A673 (cell line): ENCODE measurements around the gene RPS29.

Experiments used
- CTCF ChIP-seq: fragments of 300-800, 200-600 bp; sonication (generic); conservative IDR thresholded peaks from 2 replicates; pipeline ENCODE4 v1.5.1; 2017; ENCODE audit warnings: low read depth, mild to moderate bottlenecking, antibody characterized with exemption, low read length, moderate library complexity, mixed read lengths
- EZH2 ChIP-seq: fragments of 200-600 bp; sonication (generic); IDR thresholded peaks from 2 replicates; pipeline ENCODE4 v1.6.1; 2017; ENCODE audit warnings: borderline replicate concordance, low read depth, mild to moderate bottlenecking, mixed read lengths, antibody characterized with exemption, low read length; ENCODE audit not compliant: poor library complexity, severe bottlenecking

- TF ChIP-seq CTCF (peak; percentile 44; the same call in 1 of the 2 replicates), EZH2 (no peak)
Measured at GRCh38 chr14:49620182-49621113, 34.3 kb upstream of the RPS29 start, which contains the start of the genes MGAT2 and RPL36AL.
